Measurements from ENCODE around the gene WDR64.
A peak's percentile ranks its signal among the peaks of the same experiment; 100 is the strongest.

Gene WDR64

GRCh38 chr1:241631674-241632073, 20.4 kb upstream of the WDR64 start:
- DNase-seq (ENCODE audit: low read depth): no peak

- no peak for DNase-seq (ENCODE audit: low read depth)
These were observed 19.1 kb upstream of the WDR64 start for GRCh38 chr1:241632987-241633386.

- no peak for DNase-seq (ENCODE audit: low read depth)
These were observed 16.4 kb upstream of the WDR64 start for GRCh38 chr1:241635556-241636152.

GRCh38 chr1:241636291-241636690, 15.8 kb upstream of the WDR64 start:
- DNase-seq (ENCODE audit: low read depth): no peak

- DNase-seq (ENCODE audit: low read depth): no peak
These were observed 15.0 kb upstream of the WDR64 start for GRCh38 chr1:241637046-241637590.

- DNase-seq (ENCODE audit: low read depth): no peak
These were observed 14.5 kb upstream of the WDR64 start for GRCh38 chr1:241637604-241638003.

- DNase-seq (ENCODE audit: low read depth): no peak
These were observed 13.9 kb upstream of the WDR64 start for GRCh38 chr1:241638099-241638682.

- no peak for DNase-seq (ENCODE audit: low read depth)
These were observed 13.0 kb upstream of the WDR64 start for GRCh38 chr1:241638909-241639622.

GRCh38 chr1:241639623-241640148, 12.4 kb upstream of the WDR64 start:
- no peak for DNase-seq (ENCODE audit: low read depth)

GRCh38 chr1:241640149-241640866, 11.8 kb upstream of the WDR64 start, which contains the start of the genes CHML and OPN3:
Gene CHML, minus strand, starts transcription at chr1:241640369. Its CDS starts 4,603 bp downstream, at chr1:241635766.
Gene OPN3, minus strand, starts transcription at chr1:241640369. Its CDS starts 115 bp downstream, at chr1:241640254.
- peak; percentile 82 for DNase-seq (ENCODE audit: low read depth)

GRCh38 chr1:241640867-241641622, 11.0 kb upstream of the WDR64 start:
- DNase-seq (ENCODE audit: low read depth): no peak

- DNase-seq (ENCODE audit: low read depth): no peak
These were observed 10.1 kb upstream of the WDR64 start for GRCh38 chr1:241641773-241642592.

GRCh38 chr1:241642593-241642944, 9.5 kb upstream of the WDR64 start:
- DNase-seq (ENCODE audit: low read depth): no peak

- no peak for DNase-seq (ENCODE audit: low read depth)
These were observed 7.8 kb upstream of the WDR64 start for GRCh38 chr1:241644259-241644658.

GRCh38 chr1:241645199-241645598, 6.9 kb upstream of the WDR64 start:
- DNase-seq (ENCODE audit: low read depth): no peak

- no peak for DNase-seq (ENCODE audit: low read depth)
These were observed 5.9 kb upstream of the WDR64 start for GRCh38 chr1:241646201-241646600.

- DNase-seq (ENCODE audit: low read depth): no peak
These were observed 4.4 kb upstream of the WDR64 start for GRCh38 chr1:241647658-241648057.

GRCh38 chr1:241648159-241648558, 3.9 kb upstream of the WDR64 start:
- DNase-seq (ENCODE audit: low read depth): no peak

GRCh38 chr1:241654019-241654418, 1.9 kb downstream of the WDR64 start:
- DNase-seq (ENCODE audit: low read depth): no peak

GRCh38 chr1:241654641-241655040, 2.6 kb downstream of the WDR64 start:
- no peak for DNase-seq (ENCODE audit: low read depth)

Measured in stimulated activated CD8-positive, alpha-beta memory T cell treated with anti-CD3 and anti-CD28 coated beads, Interleukin-7, amount 100 ng/mL, for 24 hours (primary cell).